DOHH2 (cell line): Measurements from ENCODE around the gene LRRC75A.

Experiments used
- EZH2phosphoT487 ChIP-seq: fragments of 200-600 bp; sonication (generic); IDR thresholded peaks from 2 replicates; pipeline ENCODE4 v1.6.1; 2017; ENCODE audit warnings: borderline replicate concordance, mild to moderate bottlenecking, antibody characterized with exemption, low read length, moderate library complexity, mixed read lengths
- TF ChIP-seq, protein P1 (sequence below): fragments of 200-600 bp; sonication (generic); IDR thresholded peaks from one replicate; pipeline ENCODE4 v1.5.1; 2014; ENCODE audit warnings: antibody characterized with exemption, mild to moderate bottlenecking, low read depth, low read length; ENCODE audit not compliant: poor library complexity, severe bottlenecking

DNA sequence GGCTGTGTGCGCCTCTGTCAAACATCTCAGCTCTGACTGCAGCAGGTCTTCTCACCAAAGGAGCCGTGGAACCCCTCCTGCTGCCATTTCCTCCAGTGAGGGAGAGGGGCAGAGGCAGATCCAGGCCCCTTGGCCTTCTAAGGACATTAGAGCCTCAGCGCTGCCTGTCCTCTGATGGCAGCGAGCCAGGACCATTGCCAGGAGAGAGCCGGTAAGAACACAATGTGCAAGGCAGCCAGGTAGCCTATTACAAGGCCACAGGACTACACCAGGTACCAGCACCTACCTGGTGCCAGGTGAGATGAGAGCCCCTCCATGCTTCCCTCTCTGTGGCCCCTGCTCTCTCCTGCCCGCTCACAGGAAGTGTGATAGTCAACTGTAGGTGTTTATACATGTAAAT, 11.0 kb downstream of the LRRC75A start:
- TF ChIP-seq, protein P1, sequence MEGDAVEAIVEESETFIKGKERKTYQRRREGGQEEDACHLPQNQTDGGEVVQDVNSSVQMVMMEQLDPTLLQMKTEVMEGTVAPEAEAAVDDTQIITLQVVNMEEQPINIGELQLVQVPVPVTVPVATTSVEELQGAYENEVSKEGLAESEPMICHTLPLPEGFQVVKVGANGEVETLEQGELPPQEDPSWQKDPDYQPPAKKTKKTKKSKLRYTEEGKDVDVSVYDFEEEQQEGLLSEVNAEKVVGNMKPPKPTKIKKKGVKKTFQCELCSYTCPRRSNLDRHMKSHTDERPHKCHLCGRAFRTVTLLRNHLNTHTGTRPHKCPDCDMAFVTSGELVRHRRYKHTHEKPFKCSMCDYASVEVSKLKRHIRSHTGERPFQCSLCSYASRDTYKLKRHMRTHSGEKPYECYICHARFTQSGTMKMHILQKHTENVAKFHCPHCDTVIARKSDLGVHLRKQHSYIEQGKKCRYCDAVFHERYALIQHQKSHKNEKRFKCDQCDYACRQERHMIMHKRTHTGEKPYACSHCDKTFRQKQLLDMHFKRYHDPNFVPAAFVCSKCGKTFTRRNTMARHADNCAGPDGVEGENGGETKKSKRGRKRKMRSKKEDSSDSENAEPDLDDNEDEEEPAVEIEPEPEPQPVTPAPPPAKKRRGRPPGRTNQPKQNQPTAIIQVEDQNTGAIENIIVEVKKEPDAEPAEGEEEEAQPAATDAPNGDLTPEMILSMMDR, result no peak
- TF ChIP-seq EZH2phosphoT487, result no peak
